Adrenal gland (tissue), 12 donors: ENCODE measurements around the gene UBA5. TPM values are rescaled to one million over a fixed set of nuclear protein-coding genes. Genes with fewer than 3 reads are reported as not detected.

Experiments used
- DNase-seq, 7 donors: peaks; one replicate each; pipeline ENCODE4 v3.0.0-alpha.2; 2019 to 2020
- H3K27ac ChIP-seq, 5 donors: fragments of 200-600 bp; sonication (generic) in 4 of 5; 1 replicate in 3 of 5; 2 replicates in 2 of 5; pipeline versions ENCODE4 v1.5.1 to v1.8.0; 2016 to 2020; ENCODE audit warnings: mild to moderate bottlenecking in 1 of 5
- H3K27me3 ChIP-seq: fragments of 200-600 bp; 2 replicates; pipeline ENCODE4 v1.8.0; 2021
- H3K36me3 ChIP-seq, 2 donors: fragments of 200-600 bp; replicated peaks in 1 of 2; 1 replicate in 1 of 2; 2 replicates in 1 of 2; pipeline versions ENCODE4 v1.5.1 to v1.8.0; 2018 to 2022
- H3K4me1 ChIP-seq, 2 donors: fragments of 200-600 bp; replicated peaks in 1 of 2; 1 replicate in 1 of 2; 2 replicates in 1 of 2; pipeline versions ENCODE4 v1.5.1 to v1.8.0; 2018 to 2021
- H3K4me3 ChIP-seq, 4 donors: fragments of 200-600 bp; sonication (generic) in 3 of 4; one replicate each; pipeline ENCODE4 v1.5.1; 2016 to 2018
- H3K9me3 ChIP-seq, 3 donors: fragments of 200-600 bp; sonication (generic) in 1 of 3; replicated peaks in 1 of 3; 1 replicate in 2 of 3; 2 replicates in 1 of 3; pipeline versions ENCODE4 v1.5.1 to v1.8.0; 2016 to 2021
- CTCF ChIP-seq, 6 experiments: fragments of 450-650 bp in 4 of 6; fragments of 200-600 bp in 2 of 6; sonication (generic) in 1 of 6; IDR thresholded peaks; 1 replicate in 5 of 6; 2 replicates in 1 of 6; pipeline versions ENCODE4 v1.5.1 to v1.8.0; 2016 to 2021; ENCODE audit warnings: antibody characterized with exemption in 6 of 6, mild to moderate bottlenecking in 2 of 6, moderate library complexity in 1 of 6
- POLR2A ChIP-seq, 2 donors: fragments of 450-650 bp; IDR thresholded peaks; one replicate each; pipeline ENCODE4 v1.6.1; 2017; ENCODE audit warnings: antibody characterized with exemption in 2 of 2, mild to moderate bottlenecking in 2 of 2, moderate library complexity in 1 of 2
- WGBS, 4 donors: extraction: QIAGEN DNeasy Blood & Tissue Kit in 2 of 4; methylation state at CpG; one replicate each; pipeline versions ENCODE4 v1.1.5 to v1.1.7; 2013 to 2017; 5-methylcytosine and 5-hydroxymethylcytosine counted together
- intact Hi-C, 2 donors: fragments of 100-400 bp; cut with DNase I; formaldehyde crosslinking; loops; one replicate each; pipeline versions ENCODE4 v1.14.1 to v1.15.0; 2022 to 2023
- polyA plus RNA-seq, 3 donors: library from polyadenylated mRNA; stranded (reverse); fragments of 200-250 nt in 2 of 3; fragments of 350-450 nt in 1 of 3; fragmentation: Illumina TruSeq in 1 of 3; extraction: RNeasy Lipid Tissue Mini Kit (QIAGEN cat#74804) in 1 of 3; gene quantifications; one replicate each; pipeline ENCODE4 v1.2.3, GENCODE V29; 2013 to 2014
- total RNA-seq, 9 donors: library from RNA; depleted of rRNA in 4 of 9; stranded (reverse); fragments of >200 nt in 4 of 9; fragments of 120-200 nt in 1 of 9; fragmentation: NEBNext Ultra II Directional in 1 of 9; extraction: Animal tissue kit (Norgen Biotek cat#: 25700) in 1 of 9; gene quantifications; one replicate each; pipeline versions ENCODE4 v1.1.0 to v1.2.4, GENCODE V29; 2013 to 2023
- donor health status: healthy with polysubstance abuse.
- donor health status: Bipolar disorder and iron deficiency.
- donor health status: DM: yes; HTN: yes; CAD: no.
- donor health status: DM: no; HTN: no; CAD: no.
- donor health status: DM: no; HTN: no; CAD: no.
- donor health status: DM: yes; HTN: yes; CAD: no.

Gene UBA5
- total and polyA plus RNA-seq, 12 donors: 35.6 to 134 (median 64.1) TPM

DNA sequence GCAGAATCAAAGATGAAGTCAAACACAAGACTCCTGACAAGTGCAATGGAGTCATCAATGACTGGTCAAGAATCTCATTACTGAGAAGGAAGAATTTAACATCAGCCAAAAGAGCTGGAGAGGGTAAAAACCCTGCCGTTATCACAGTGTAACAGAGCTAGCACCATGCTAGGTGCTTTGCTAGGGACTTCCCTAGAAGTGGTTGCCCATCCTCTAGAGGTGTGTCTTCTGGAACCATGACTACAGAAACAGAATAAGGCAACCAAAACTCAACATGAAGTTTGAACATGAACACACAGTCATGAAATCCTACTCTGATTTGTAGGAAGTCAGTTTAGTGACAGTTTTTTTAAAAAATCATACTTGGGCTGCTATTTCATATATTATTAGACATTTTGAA lies 10.0 kb upstream of the UBA5 start:
- intact Hi-C loops: no loop called here
- H3K4me1 ChIP-seq: peaks cover 0 to 12% of the 10 kb centered on the region in 2 donors
- TF ChIP-seq POLR2A (IDR thresholded peaks at IDR 0.05) (no peak), CTCF (IDR thresholded peaks at IDR 0.05) (no peak)
- H3K9me3 ChIP-seq: no peaks in the 10 kb centered on the region
- DNase-seq: no peak
- no peaks in the 10 kb centered on the region for H3K27me3 ChIP-seq
- no peak overlapping the region for H3K4me3 ChIP-seq
- H3K36me3 ChIP-seq: no peaks in the 10 kb centered on the region
- H3K27ac ChIP-seq: no peak overlapping the region
- 51 to 100% (median 93%) methylated on average over 1 of the region's 1 CpG for WGBS, 4 donors

- intact Hi-C loops: no loop called here
- 88 to 96% (median 93%) methylated on average over 1 of the region's 1 CpG for WGBS, 4 donors
- no peak overlapping the region for H3K27ac ChIP-seq
These were observed 7.4 kb upstream of the UBA5 start for GRCh38 chr3:132652640-132653270.

DNA sequence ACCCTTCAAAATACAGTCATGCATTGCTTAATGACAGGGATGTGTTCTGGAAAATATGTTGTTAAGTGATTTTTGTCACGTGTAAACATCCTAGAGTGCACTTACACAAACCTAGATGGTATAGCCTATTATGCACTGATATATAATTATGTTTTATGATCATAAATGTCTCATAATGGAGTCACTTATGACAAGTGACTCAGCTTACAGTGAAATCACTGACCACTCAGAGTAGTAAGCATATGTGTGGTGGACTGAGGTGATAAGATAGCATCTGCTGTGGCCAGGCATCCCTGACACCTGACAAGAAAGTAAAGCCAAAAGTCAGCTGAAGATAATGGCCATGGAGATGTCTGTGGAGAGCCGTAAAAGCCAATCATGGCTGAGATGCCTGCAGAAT lies 5.9 kb upstream of the UBA5 start:
- DNase-seq: no peak
- intact Hi-C loops: no loop called here

More at GRCh38 chr3:132652640-132653270, 7.4 kb upstream of the UBA5 start:
- no peak for TF ChIP-seq CTCF (IDR thresholded peaks at IDR 0.05)
- TF ChIP-seq POLR2A (IDR thresholded peaks at IDR 0.05): no peak
- Histone ChIP-seq H3K4me1 (peaks cover 0 to 20% of the 10 kb centered on the region in 2 donors), H3K36me3 (no peaks in the 10 kb centered on the region), H3K4me3 (no peak overlapping the region), H3K27me3 (no peaks in the 10 kb centered on the region), H3K9me3 (no peaks in the 10 kb centered on the region)
- DNase-seq: no peak

DNA sequence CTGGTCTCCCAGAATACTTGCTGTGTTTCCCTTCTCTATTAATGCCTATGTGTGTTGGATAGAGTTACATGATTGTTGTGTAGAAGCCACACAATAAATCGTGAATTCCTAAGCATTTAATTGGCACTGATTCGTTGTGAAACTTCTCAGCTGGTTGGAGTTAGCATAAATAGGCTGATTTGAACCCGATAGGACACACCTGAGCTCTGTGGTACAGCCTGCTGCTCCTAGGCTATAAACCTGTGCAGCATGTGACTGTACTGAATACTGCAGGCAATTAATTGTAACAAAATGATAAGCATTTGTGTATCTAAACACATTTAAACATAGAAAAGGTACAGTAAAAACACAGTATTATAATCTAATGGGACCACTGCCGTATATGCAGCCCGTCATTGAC lies 5.4 kb upstream of the UBA5 start:
- 89 to 91% (median 90%) methylated on average over 5 of the region's 5 CpGs for WGBS, 4 donors

More for the DNA sequence above, 5.9 kb upstream of the UBA5 start:
- Histone ChIP-seq H3K4me3 (no peak overlapping the region), H3K36me3 (no peaks in the 10 kb centered on the region), H3K27ac (no peak overlapping the region), H3K9me3 (no peaks in the 10 kb centered on the region), H3K4me1 (peaks cover 0 to 32% of the 10 kb centered on the region in 2 donors), H3K27me3 (no peaks in the 10 kb centered on the region)
- TF ChIP-seq POLR2A (IDR thresholded peaks at IDR 0.05) (no peak), CTCF (IDR thresholded peaks at IDR 0.05) (no peak)
- WGBS, 4 donors: 88 to 95% (median 94%) methylated on average over 2 of the region's 2 CpGs

More for the DNA sequence above, 5.4 kb upstream of the UBA5 start:
- intact Hi-C loops: no loop called here
- no peak for TF ChIP-seq POLR2A (IDR thresholded peaks at IDR 0.05)
- no peak for TF ChIP-seq CTCF (IDR thresholded peaks at IDR 0.05)
- Histone ChIP-seq H3K9me3 (no peaks in the 10 kb centered on the region), H3K27me3 (no peaks in the 10 kb centered on the region), H3K27ac (no peak overlapping the region), H3K4me1 (peaks cover 0 to 27% of the 10 kb centered on the region in 2 donors), H3K4me3 (no peak overlapping the region), H3K36me3 (no peaks in the 10 kb centered on the region)
- DNase-seq: no peak
